H9 (cell line): ENCODE data around the gene ARPC5. TPM values are rescaled to one million over a fixed set of nuclear protein-coding genes. Genes with fewer than 3 reads are reported as not detected.

ENCODE experiments used
- DNase-seq: peaks from one replicate; pipeline ENCODE4 v3.0.0-alpha.2; 2017
- H2AFZ ChIP-seq: one replicate; pipeline ENCODE4 v1.6.1; 2013; ENCODE audit warnings: mild to moderate bottlenecking, low read length, control low read depth, moderate library complexity
- H2AK5ac ChIP-seq: 2 replicates; pipeline ENCODE4 v1.6.1; 2013; ENCODE audit warnings: low read length, control low read depth, mixed read lengths; ENCODE audit not compliant: insufficient read length
- H2BK120ac ChIP-seq: one replicate; pipeline ENCODE4 v1.6.1; 2013; ENCODE audit warnings: low read depth, mild to moderate bottlenecking, low read length, control low read depth, inconsistent platforms; ENCODE audit not compliant: poor library complexity, severe bottlenecking
- H2BK12ac ChIP-seq: 2 replicates; pipeline ENCODE4 v1.6.1; 2013; ENCODE audit warnings: low read length, control low read depth, mixed read lengths, low read depth; ENCODE audit not compliant: insufficient read length
- H2BK15ac ChIP-seq: 2 replicates; pipeline ENCODE4 v1.6.1; 2013; ENCODE audit warnings: low read depth, low read length, control low read depth
- H2BK20ac ChIP-seq: one replicate; pipeline ENCODE4 v1.6.1; 2013; ENCODE audit warnings: low read depth, mild to moderate bottlenecking, low read length, control low read depth, inconsistent platforms; ENCODE audit not compliant: poor library complexity, severe bottlenecking
- H2BK5ac ChIP-seq: 2 replicates; pipeline ENCODE4 v1.6.1; 2013; ENCODE audit warnings: low read length, control low read depth, mixed read lengths; ENCODE audit not compliant: insufficient read length
- H3K14ac ChIP-seq: 2 replicates; pipeline ENCODE4 v1.6.1; 2013; ENCODE audit warnings: low read length, control low read depth; ENCODE audit not compliant: insufficient read depth
- H3K18ac ChIP-seq: 2 replicates; pipeline ENCODE4 v1.6.1; 2013; ENCODE audit warnings: low read depth, mild to moderate bottlenecking, mixed read lengths, low read length, control low read depth; ENCODE audit not compliant: insufficient read length
- H3K23ac ChIP-seq: 2 replicates; pipeline ENCODE4 v1.6.1; 2013; ENCODE audit warnings: low read length, control low read depth, mixed read lengths, low read depth; ENCODE audit not compliant: insufficient read length
- H3K23me2 ChIP-seq: 2 replicates; pipeline ENCODE4 v1.6.1; 2013; ENCODE audit warnings: low read depth, mild to moderate bottlenecking, mixed read lengths, low read length, control low read depth; ENCODE audit not compliant: insufficient read length, poor library complexity, severe bottlenecking
- H3K27ac ChIP-seq: 2 replicates; pipeline ENCODE4 v1.5.1; 2013; ENCODE audit warnings: low read length, control low read depth, mixed read lengths, low read depth; ENCODE audit not compliant: insufficient read length
- H3K27me3 ChIP-seq: 2 replicates; pipeline ENCODE4 v1.6.1; 2013; ENCODE audit warnings: low read length, control low read depth, inconsistent platforms; ENCODE audit not compliant: insufficient read depth
- H3K4ac ChIP-seq: 2 replicates; pipeline ENCODE4 v1.6.1; 2013; ENCODE audit warnings: low read depth, mild to moderate bottlenecking, control low read depth, inconsistent platforms, low read length, moderate library complexity
- H3K4me1 ChIP-seq: 2 replicates; pipeline ENCODE4 v1.6.1; 2013; ENCODE audit warnings: low read length, control low read depth, inconsistent platforms; ENCODE audit not compliant: insufficient read depth
- H3K4me2 ChIP-seq: 2 replicates; pipeline ENCODE4 v1.6.1; 2013; ENCODE audit warnings: low read length, control low read depth, mixed read lengths; ENCODE audit not compliant: insufficient read length, insufficient read depth
- H3K56ac ChIP-seq: 2 replicates; pipeline ENCODE4 v1.6.1; 2013; ENCODE audit warnings: low read depth, mild to moderate bottlenecking, mixed read lengths, low read length, control low read depth; ENCODE audit not compliant: insufficient read length
- H3K79me1 ChIP-seq: 2 replicates; pipeline ENCODE4 v1.6.1; 2013; ENCODE audit warnings: low read depth, mild to moderate bottlenecking, moderate library complexity, low read length, control low read depth, inconsistent platforms; ENCODE audit not compliant: insufficient read depth, poor library complexity, severe bottlenecking
- H3K79me2 ChIP-seq: 2 replicates; pipeline ENCODE4 v1.6.1; 2013; ENCODE audit warnings: low read length, control low read depth, inconsistent platforms; ENCODE audit not compliant: insufficient read depth
- H3K9ac ChIP-seq: 2 replicates; pipeline ENCODE4 v1.6.1; 2013; ENCODE audit warnings: low read length, control low read depth, mixed read lengths; ENCODE audit not compliant: insufficient read length; ENCODE audit errors: extremely low read depth
- H3K9me3 ChIP-seq: one replicate; pipeline ENCODE4 v1.6.1; 2013; ENCODE audit warnings: low read depth, low read length, inconsistent platforms; ENCODE audit not compliant: control insufficient read depth
- H3T11ph ChIP-seq: one replicate; pipeline ENCODE4 v1.6.1; 2013; ENCODE audit warnings: mild to moderate bottlenecking, low read length, control low read depth, inconsistent platforms
- H4K20me1 ChIP-seq: one replicate; pipeline ENCODE4 v1.6.1; 2013; ENCODE audit not compliant: control insufficient read depth, insufficient read length, insufficient read depth
- H4K5ac ChIP-seq: 2 replicates; pipeline ENCODE4 v1.6.1; 2013; ENCODE audit warnings: low read depth, mild to moderate bottlenecking, mixed read lengths, low read length, control low read depth; ENCODE audit not compliant: insufficient read length
- H4K8ac ChIP-seq: replicated peaks from 2 replicates; pipeline ENCODE4 v1.6.1; 2013; ENCODE audit warnings: low read length, control low read depth, mixed read lengths, low read depth; ENCODE audit not compliant: insufficient read length
- H4K91ac ChIP-seq: 2 replicates; pipeline ENCODE4 v1.6.1; 2013; ENCODE audit warnings: low read depth, mild to moderate bottlenecking, moderate library complexity, mixed read lengths, low read length, control low read depth; ENCODE audit not compliant: insufficient read length
- H3K27ac Mint-ChIP-seq, 3 experiments: 2 replicates in 2 of 3; 3 replicates in 1 of 3; pipeline ENCODE4 v1.8.0; 2020 to 2021; ENCODE audit warnings: mixed read lengths in 3 of 3, mild to moderate bottlenecking in 1 of 3, moderate library complexity in 1 of 3
- H3K27me3 Mint-ChIP-seq: 2 replicates; pipeline ENCODE4 v1.8.0; 2021; ENCODE audit warnings: low read depth, mild to moderate bottlenecking, moderate library complexity, mixed read lengths
- H3K36me3 Mint-ChIP-seq, 3 experiments: 2 replicates in 2 of 3; 3 replicates in 1 of 3; pipeline ENCODE4 v1.8.0; 2020 to 2021; ENCODE audit warnings: low read depth in 3 of 3, mixed read lengths in 3 of 3; ENCODE audit not compliant: insufficient read depth in 1 of 3
- H3K4me1 Mint-ChIP-seq, 2 experiments: 2 replicates each; pipeline ENCODE4 v1.8.0; 2020; ENCODE audit warnings: mixed read lengths in 2 of 2
- H3K4me3 Mint-ChIP-seq, 2 experiments: 2 replicates in 1 of 2; 3 replicates in 1 of 2; pipeline ENCODE4 v1.8.0; 2020 to 2021; ENCODE audit warnings: mild to moderate bottlenecking in 2 of 2, mixed read lengths in 2 of 2, moderate library complexity in 1 of 2
- H3K9me3 Mint-ChIP-seq, 2 experiments: 2 replicates in 1 of 2; 3 replicates in 1 of 2; pipeline ENCODE4 v1.8.0; 2020; ENCODE audit warnings: mild to moderate bottlenecking in 2 of 2, mixed read lengths in 2 of 2, moderate library complexity in 1 of 2
- CTCF ChIP-seq: fragments of 200-600 bp; sonication (generic); conservative IDR thresholded peaks from 3 replicates; pipeline ENCODE4 v1.8.0; 2021; ENCODE audit warnings: antibody characterized with exemption, mild to moderate bottlenecking
- WGBS: extraction: QIAGEN DNeasy Blood & Tissue Kit; methylation state at CpG from one replicate; pipeline ENCODE4 v1.1.7; 2013; ENCODE audit warnings: missing lambda C conversion rate, low lambda C conversion rate, mixed read lengths; ENCODE audit not compliant: insufficient read length; ENCODE audit errors: extremely low coverage; 5-methylcytosine and 5-hydroxymethylcytosine counted together
- total RNA-seq: library from RNA; stranded (reverse); gene quantifications from 2 replicates; pipeline ENCODE4 v1.2.1, GENCODE V29; 2021

ARPC5 gene
- total RNA-seq, 1 experiment from 2014 or later, result 67.7 TPM

GRCh38 chr1:183632964-183633363 is 2.6 kb downstream of the ARPC5 start:
- DNase-seq, result no peak
- Histone ChIP-seq H3K4me1 (no peaks in the 10 kb centered on the region), H4K8ac (no peak overlapping the region), H4K20me1 (no peaks in the 10 kb centered on the region), H3K4ac (no peak overlapping the region), H2BK12ac (no peak overlapping the region), H2BK20ac (no peak overlapping the region), H3K79me2 (no peaks in the 10 kb centered on the region), H2BK15ac (no peak overlapping the region), H3K23me2 (peaks cover 4% of the 10 kb centered on the region), H3K27ac (no peak overlapping the region), H3K79me1 (no peaks in the 10 kb centered on the region), H3K23ac (no peak overlapping the region), H2BK120ac (no peak overlapping the region), H3K27me3 (no peaks in the 10 kb centered on the region; the same call in 1 of the 2 replicates), H4K91ac (no peak overlapping the region), H2AK5ac (no peak overlapping the region), H3K56ac (no peak overlapping the region), H2BK5ac (no peak overlapping the region), H3K9me3 (no peaks in the 10 kb centered on the region), H3K18ac (no peak overlapping the region), H4K5ac (no peak overlapping the region), H3K4me2 (no peak overlapping the region), H2AFZ (no peak overlapping the region), H3K9ac (no peak overlapping the region), H3T11ph (no peak overlapping the region), H3K14ac (no peak overlapping the region)
- Mint-ChIP-seq H3K4me1 (peaks cover 35 to 36% of the 10 kb centered on the region in 2 experiments), H3K27ac (peak overlapping the region in 1 of 3 experiments; percentile 66; a peak in 1 of 7 replicates), H3K9me3 (no peaks in the 10 kb centered on the region), H3K36me3 (peaks cover 19 to 30% (median 29%) of the 10 kb centered on the region in 3 experiments; a peak in 6 of 7 replicates), H3K4me3 (peak overlapping the region in 1 of 2 experiments; percentile 99; a peak in 3 of 5 replicates), H3K27me3 (peaks cover 14% of the 10 kb centered on the region)
- TF ChIP-seq CTCF, result no peak
- WGBS, result no CpG with 5 or more reads among the region's 1 CpG
